SK-N-SH (cell line): ENCODE results near the gene PARP8. TPM values are rescaled to one million over a fixed set of nuclear protein-coding genes. Genes with fewer than 3 reads are reported as not detected.

Source experiments
- CTCF ChIA-PET: fragments of 300-600, 350-600 bp; formaldehyde crosslinking; extraction: SDS; loops from one replicate; lab custom pipeline; 2021; lab: Yijun Ruan, JAX
- POLR2A ChIA-PET: fragments of 350-600 bp; sonication (Branson Sonifier 250); formaldehyde crosslinking; extraction: SDS; loops from one replicate; lab custom pipeline; 2020; ENCODE audit warnings: antibody characterized with exemption, inconsistent platforms; lab: Yijun Ruan, JAX
- DNase-seq: peaks from one replicate; pipeline ENCODE4 v3.0.0; 2012
- H2AFZ ChIP-seq: fragments of 200-600 bp; sonication (generic); 2 replicates; pipeline ENCODE4 v1.8.1; 2016; ENCODE audit warnings: antibody characterized with exemption, mild to moderate bottlenecking, low read depth
- H3F3A ChIP-seq: fragments of 200-600 bp; sonication (generic); replicated peaks from 2 replicates; pipeline ENCODE3; 2016; ENCODE audit warnings: antibody characterized with exemption, mild to moderate bottlenecking; ENCODE audit not compliant: insufficient read depth
- H3K27ac ChIP-seq, 2 experiments: fragments of 200-500 bp in 1 of 2; fragments of 200-600 bp in 1 of 2; sonication (Bioruptor generic) in 1 of 2; sonication (generic), shearing (Covaris generic) in 1 of 2; 2 replicates each; pipeline versions ENCODE4 v1.5.1 to v1.6.1; 2014 to 2016; ENCODE audit warnings: low read depth in 2 of 2, inconsistent platforms in 1 of 2, low read length in 1 of 2, mild to moderate bottlenecking in 1 of 2, mixed read lengths in 1 of 2
- H3K27me3 ChIP-seq: fragments of 200-600 bp; sonication (generic), shearing (Covaris generic); 2 replicates; pipeline ENCODE4 v1.6.1; 2016; ENCODE audit warnings: mixed run types; ENCODE audit not compliant: insufficient read depth
- H3K36me3 ChIP-seq, 2 experiments: fragments of 200-500 bp in 1 of 2; fragments of 200-600 bp in 1 of 2; sonication (Bioruptor generic) in 1 of 2; sonication (generic) in 1 of 2; replicated peaks in 1 of 2; 2 replicates each; pipeline versions ENCODE3 to v1.5.1; 2014 to 2016; ENCODE audit warnings: low read length in 1 of 2, mild to moderate bottlenecking in 1 of 2; ENCODE audit not compliant: insufficient read depth in 2 of 2, control insufficient read depth in 1 of 2
- H3K4me1 ChIP-seq, 2 experiments: fragments of 200-500 bp in 1 of 2; fragments of 200-600 bp in 1 of 2; sonication (Bioruptor generic) in 1 of 2; sonication (generic), shearing (Covaris generic) in 1 of 2; 2 replicates each; pipeline versions ENCODE4 v1.5.1 to v1.6.1; 2014 to 2016; ENCODE audit warnings: low read depth in 1 of 2, low read length in 1 of 2, mixed run types in 1 of 2; ENCODE audit not compliant: insufficient read depth in 2 of 2, control insufficient read depth in 1 of 2
- H3K4me2 ChIP-seq: fragments of 200-600 bp; sonication (generic), shearing (Covaris generic); 2 replicates; pipeline ENCODE4 v1.6.1; 2017; ENCODE audit warnings: mixed run types
- H3K4me3 ChIP-seq, 2 experiments: fragments of 200-500 bp in 1 of 2; fragments of 200-600 bp in 1 of 2; sonication (Bioruptor generic) in 1 of 2; sonication (generic), shearing (Covaris generic) in 1 of 2; 2 replicates each; pipeline versions ENCODE4 v1.5.1 to v1.8.1; 2014 to 2016; ENCODE audit warnings: low read depth in 2 of 2, inconsistent platforms in 1 of 2, low read length in 1 of 2, mild to moderate bottlenecking in 1 of 2, mixed read lengths in 1 of 2, moderate library complexity in 1 of 2
- H3K79me2 ChIP-seq: fragments of 200-600 bp; sonication (generic); 2 replicates; pipeline ENCODE4 v1.8.1; 2017; ENCODE audit warnings: mild to moderate bottlenecking; ENCODE audit not compliant: insufficient read depth
- H3K9ac ChIP-seq: fragments of 200-600 bp; sonication (generic); 2 replicates; pipeline ENCODE4 v1.6.1; 2017; ENCODE audit warnings: mixed run types
- H3K9me2 ChIP-seq: fragments of 200-600 bp; sonication (generic); 2 replicates; pipeline ENCODE4 v1.6.1; 2017; ENCODE audit warnings: mixed run types
- H3K9me3 ChIP-seq: fragments of 200-600 bp; sonication (generic); 2 replicates; pipeline ENCODE4 v1.6.1; 2017; ENCODE audit warnings: mixed run types, mild to moderate bottlenecking, moderate library complexity
- H4K20me1 ChIP-seq: fragments of 200-600 bp; sonication (generic); 2 replicates; pipeline ENCODE4 v1.6.1; 2017; ENCODE audit warnings: mild to moderate bottlenecking, mixed run types; ENCODE audit not compliant: insufficient read depth
- FOSL2 ChIP-seq: IDR thresholded peaks from 2 replicates; pipeline ENCODE4 v1.4.0; 2012; ENCODE audit warnings: low read depth, mild to moderate bottlenecking, moderate library complexity, borderline replicate concordance
- FOXM1 ChIP-seq: IDR thresholded peaks from 2 replicates; pipeline ENCODE4 v1.4.0; 2012; ENCODE audit warnings: low read depth, mild to moderate bottlenecking
- GATA2 ChIP-seq: sonication (generic); formaldehyde crosslinking; IDR thresholded peaks from 2 replicates; pipeline ENCODE4 v1.5.0; 2020; ENCODE audit warnings: mild to moderate bottlenecking, missing genetic modification reagents
- JUND ChIP-seq: IDR thresholded peaks from 2 replicates; pipeline ENCODE4 v1.4.0; 2012
- MEF2A ChIP-seq: IDR thresholded peaks from 2 replicates; pipeline ENCODE4 v1.4.0; 2012; ENCODE audit warnings: low read depth, borderline replicate concordance
- MXI1 ChIP-seq: IDR thresholded peaks from 2 replicates; pipeline ENCODE4 v1.6.1; 2012; ENCODE audit warnings: mild to moderate bottlenecking, low read depth, low read length, improper control_type of control experiment
- NFIC ChIP-seq: IDR thresholded peaks from 2 replicates; pipeline ENCODE4 v1.4.0; 2012; ENCODE audit warnings: borderline replicate concordance
- RAD21 ChIP-seq: IDR thresholded peaks from 2 replicates; pipeline ENCODE4 v1.6.1; 2012; ENCODE audit warnings: mild to moderate bottlenecking, low read length
- RCOR1 ChIP-seq: fragments of 150-350 bp; IDR thresholded peaks from 2 replicates; pipeline ENCODE4 v1.6.1; 2017; ENCODE audit warnings: antibody characterized with exemption, low read length
- RFX5 ChIP-seq: IDR thresholded peaks from 2 replicates; pipeline ENCODE4 v1.6.1; 2012; ENCODE audit warnings: mild to moderate bottlenecking, improper control_type of control experiment, low read length
- SIN3A ChIP-seq: IDR thresholded peaks from 2 replicates; pipeline ENCODE4 v1.6.1; 2012; ENCODE audit warnings: low read depth, mild to moderate bottlenecking, low read length, moderate library complexity, borderline replicate concordance
- TCF12 ChIP-seq: IDR thresholded peaks from 2 replicates; pipeline ENCODE4 v1.4.0; 2012
- polyA plus RNA-seq, 3 experiments: library from polyadenylated mRNA; depleted of rRNA; stranded (reverse); fragments of >200 nt; gene quantifications; 2 replicates each; pipeline ENCODE4 v1.2.3, GENCODE V29; 2012
- TF ChIP-seq, protein P1 (sequence below): fragments of 150-350 bp; IDR thresholded peaks from 2 replicates; pipeline ENCODE4 v1.6.1; 2016; ENCODE audit warnings: mild to moderate bottlenecking, low read depth, low read length
- TF ChIP-seq, protein P2 (sequence below): fragments of 150-350 bp; IDR thresholded peaks from 2 replicates; pipeline ENCODE4 v1.6.1; 2017; ENCODE audit warnings: antibody characterized with exemption, low read length, low read depth, borderline replicate concordance

PARP8 gene
- polyA plus RNA-seq, 1 of the 3 experiments (the other 2 are of a cell fraction): 6.2 TPM

DNA sequence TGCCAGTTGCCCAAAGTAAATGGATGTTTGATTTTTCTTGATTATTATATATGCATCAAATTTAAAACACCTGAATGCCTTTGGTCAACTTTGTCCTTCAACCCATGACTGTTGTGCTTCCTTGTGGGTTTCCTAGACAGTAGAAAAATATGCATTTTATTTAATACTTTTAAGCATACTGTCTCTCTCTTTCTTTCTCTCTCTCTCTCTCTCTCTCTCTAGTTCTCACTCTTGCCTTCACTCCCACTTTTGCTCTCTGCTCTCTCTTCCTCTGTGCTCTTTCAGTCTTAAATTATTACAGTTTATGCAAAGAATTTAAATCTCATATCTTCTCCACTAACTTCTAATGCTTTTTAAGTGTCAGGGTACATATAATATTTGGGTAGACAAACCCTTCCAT, 173.0 kb downstream of the PARP8 start:
- Histone ChIP-seq H3K9me3 (no peaks in the 10 kb centered on the region), H3K9me2 (no peaks in the 10 kb centered on the region), H3K79me2 (no peaks in the 10 kb centered on the region), H2AFZ (no peak overlapping the region), H3K4me1 (no peaks in the 10 kb centered on the region), H3K4me3 (no peak overlapping the region), H3K27me3 (no peaks in the 10 kb centered on the region), H4K20me1 (no peaks in the 10 kb centered on the region), H3K36me3 (peaks cover 5 to 18% of the 10 kb centered on the region in 2 experiments), H3K9ac (no peak overlapping the region), H3K4me2 (no peak overlapping the region), H3K27ac (no peak overlapping the region), H3F3A (no peaks in the 10 kb centered on the region)
- ChIA-PET POLR2A (no interaction called here), CTCF (interaction anchor here (0.8 to 1.8 kb wide), 2 partner anchors 9 to 119 kb away, joined by 3 to 4 read pairs; no protein-coding TSS in a partner anchor)
- DNase-seq: no peak
- TF ChIP-seq RCOR1 (no peak), RFX5 (no peak), TCF12 (no peak), RAD21 (no peak), NFIC (no peak), SIN3A (no peak), GATA2 (CRISPR knock-in tag) (no peak), JUND (no peak)
- TF ChIP-seq, protein P1, sequence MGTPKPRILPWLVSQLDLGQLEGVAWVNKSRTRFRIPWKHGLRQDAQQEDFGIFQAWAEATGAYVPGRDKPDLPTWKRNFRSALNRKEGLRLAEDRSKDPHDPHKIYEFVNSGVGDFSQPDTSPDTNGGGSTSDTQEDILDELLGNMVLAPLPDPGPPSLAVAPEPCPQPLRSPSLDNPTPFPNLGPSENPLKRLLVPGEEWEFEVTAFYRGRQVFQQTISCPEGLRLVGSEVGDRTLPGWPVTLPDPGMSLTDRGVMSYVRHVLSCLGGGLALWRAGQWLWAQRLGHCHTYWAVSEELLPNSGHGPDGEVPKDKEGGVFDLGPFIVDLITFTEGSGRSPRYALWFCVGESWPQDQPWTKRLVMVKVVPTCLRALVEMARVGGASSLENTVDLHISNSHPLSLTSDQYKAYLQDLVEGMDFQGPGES: no peak
- TF ChIP-seq, protein P2, sequence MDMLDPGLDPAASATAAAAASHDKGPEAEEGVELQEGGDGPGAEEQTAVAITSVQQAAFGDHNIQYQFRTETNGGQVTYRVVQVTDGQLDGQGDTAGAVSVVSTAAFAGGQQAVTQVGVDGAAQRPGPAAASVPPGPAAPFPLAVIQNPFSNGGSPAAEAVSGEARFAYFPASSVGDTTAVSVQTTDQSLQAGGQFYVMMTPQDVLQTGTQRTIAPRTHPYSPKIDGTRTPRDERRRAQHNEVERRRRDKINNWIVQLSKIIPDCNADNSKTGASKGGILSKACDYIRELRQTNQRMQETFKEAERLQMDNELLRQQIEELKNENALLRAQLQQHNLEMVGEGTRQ: no peak

DNA sequence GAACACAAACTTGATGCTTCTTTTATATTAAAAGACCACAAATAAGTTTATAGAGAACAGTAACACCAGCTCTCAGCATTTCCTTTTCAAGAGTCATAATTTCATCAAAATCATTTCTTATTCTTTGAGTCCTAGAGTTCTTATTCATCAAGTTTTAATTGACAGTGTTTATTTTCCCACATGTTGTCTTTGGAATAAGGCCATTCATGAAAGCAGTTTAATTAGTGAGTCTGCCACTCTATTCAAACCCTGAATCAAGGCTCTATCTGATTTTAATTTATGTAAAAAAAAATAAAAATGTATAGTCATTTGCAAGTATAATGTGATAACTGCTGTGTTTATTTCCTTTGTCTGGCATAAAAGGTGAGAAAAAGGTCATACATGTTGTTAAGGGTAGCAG, 176.7 kb downstream of the PARP8 start:
- ChIA-PET POLR2A (no interaction called here), CTCF (no interaction called here)
- Histone ChIP-seq H4K20me1 (no peaks in the 10 kb centered on the region), H2AFZ (no peak overlapping the region), H3K4me1 (peaks cover 0 to 1% of the 10 kb centered on the region in 2 experiments; a peak in 1 of 4 replicates), H3K9me3 (no peaks in the 10 kb centered on the region), H3F3A (no peaks in the 10 kb centered on the region), H3K4me2 (no peak overlapping the region), H3K9me2 (no peaks in the 10 kb centered on the region), H3K27me3 (no peaks in the 10 kb centered on the region), H3K79me2 (no peaks in the 10 kb centered on the region), H3K27ac (no peak overlapping the region), H3K4me3 (no peak overlapping the region), H3K9ac (no peak overlapping the region), H3K36me3 (peaks cover 4 to 27% of the 10 kb centered on the region in 2 experiments)
- TF ChIP-seq FOXM1: no peak
- no peak for TF ChIP-seq MXI1
- TF ChIP-seq FOSL2: no peak
- TF ChIP-seq MEF2A: no peak
- TF ChIP-seq RFX5: no peak
- DNase-seq: no peak
